NCI-H345 (cell line): ENCODE data around the gene GMCL2.
"Not testable (repeated sequence)": the region's sequence is repeated elsewhere in the genome, so short reads cannot be mapped to it uniquely, and the experiment has no call there.

Experiments
- DNase-seq: peaks from one replicate; lab custom pipeline; 2025; lab: John Stamatoyannopoulos, UW

The GMCL2 gene, protein sequence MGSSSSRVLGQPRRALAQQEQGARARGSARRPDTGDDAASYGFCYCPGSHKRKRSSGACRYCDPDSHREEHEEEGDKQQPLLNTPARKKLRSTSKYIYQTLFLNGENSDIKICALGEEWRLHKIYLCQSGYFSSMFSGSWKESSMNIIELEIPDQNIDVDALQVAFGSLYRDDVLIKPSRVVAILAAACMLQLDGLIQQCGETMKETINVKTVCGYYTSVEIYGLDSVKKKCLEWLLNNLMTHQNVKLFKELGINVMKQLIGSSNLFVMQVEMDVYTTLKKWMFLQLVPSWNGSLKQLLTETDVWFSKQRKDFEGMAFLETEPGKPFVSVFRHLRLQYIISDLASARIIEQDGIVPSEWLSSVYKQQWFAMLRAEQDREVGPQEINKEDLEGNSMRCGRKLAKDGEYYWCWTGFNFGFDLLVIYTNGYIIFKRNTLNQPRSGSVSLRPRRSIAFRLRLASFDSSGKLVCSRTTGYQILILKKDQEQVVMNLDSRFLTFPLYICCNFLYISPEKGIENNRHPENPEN

DNA sequence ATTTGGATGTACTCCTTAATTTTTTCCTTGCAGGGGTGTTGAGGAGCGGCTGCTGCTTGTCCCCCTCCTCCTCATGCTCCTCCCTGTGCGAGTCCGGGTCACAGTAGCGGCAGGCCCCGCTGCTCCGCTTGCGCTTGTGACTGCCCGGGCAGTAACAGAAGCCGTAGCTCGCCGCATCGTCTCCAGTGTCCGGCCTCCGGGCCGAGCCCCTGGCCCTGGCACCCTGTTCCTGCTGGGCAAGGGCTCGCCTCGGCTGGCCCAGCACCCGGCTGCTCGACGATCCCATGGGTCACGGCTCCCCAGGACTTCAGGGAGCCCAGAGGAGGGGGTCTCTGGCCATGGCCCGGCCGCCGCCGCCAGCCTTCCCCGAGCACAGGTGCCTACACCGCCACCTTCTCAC lies at the start of gene GMCL2:
Gene GMCL2, minus strand, starts transcription at position 358 of the 400 bp plus-strand sequence. Its CDS starts 72 bp downstream, at position 286.
- no peak for DNase-seq

DNA sequence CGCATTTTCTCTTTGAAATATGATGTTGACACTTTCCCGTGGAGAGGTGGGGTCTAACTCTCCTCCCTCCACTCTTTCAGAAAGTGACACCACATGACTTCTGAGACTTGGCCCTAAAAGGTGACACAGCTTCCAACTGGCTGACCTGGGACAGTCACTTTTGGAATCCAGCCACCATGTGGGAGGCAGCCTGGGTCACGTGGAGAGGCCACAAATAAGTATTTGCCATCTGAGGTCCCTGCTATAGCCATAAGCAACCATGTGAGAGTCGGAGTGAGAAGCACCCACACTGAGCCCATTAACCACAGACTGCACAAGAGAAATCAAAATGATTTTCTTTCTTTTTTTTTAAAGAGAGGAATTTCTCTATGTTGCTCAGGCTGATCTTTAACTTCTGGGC lies 49.5 kb upstream of the GMCL2 start:
- no peak for DNase-seq

DNA sequence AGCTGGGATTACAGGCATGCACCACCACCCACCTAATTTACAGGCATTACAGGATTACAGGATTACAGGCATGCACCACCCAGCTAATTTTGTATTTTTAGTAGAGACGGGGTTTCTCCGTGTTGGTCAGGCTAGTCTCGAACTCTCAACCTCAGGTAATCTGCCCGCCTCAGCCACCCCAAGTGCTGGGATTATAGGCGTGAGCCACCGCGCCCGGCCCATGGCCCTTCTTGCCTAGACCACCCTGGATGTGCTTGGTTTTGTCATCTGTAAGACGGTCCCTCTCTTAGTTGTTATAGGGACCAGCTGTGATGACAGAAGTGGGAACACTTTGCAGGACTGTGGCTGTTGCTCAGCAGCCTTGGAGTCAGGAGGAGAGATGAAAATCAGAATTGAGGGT lies 49.0 kb upstream of the GMCL2 start:
- no peak for DNase-seq

DNA sequence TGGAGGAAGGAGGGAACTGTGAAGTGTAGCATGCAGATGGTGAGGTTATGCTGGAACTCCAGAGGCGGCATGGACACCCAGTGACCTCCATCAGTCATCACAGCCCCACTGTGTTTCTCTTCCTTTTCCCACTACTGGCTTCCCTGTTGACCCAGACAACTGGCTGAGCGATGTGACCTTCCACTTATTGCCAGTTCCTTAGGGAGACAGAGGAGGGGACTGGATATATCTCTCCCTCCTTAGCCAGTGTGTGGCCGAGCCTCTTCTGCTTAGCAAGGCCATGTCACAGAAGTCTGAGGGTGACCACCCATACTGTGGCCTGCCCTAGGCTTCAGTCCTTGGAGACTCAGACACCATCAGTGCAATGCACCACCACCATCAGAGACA lies 48.4 kb upstream of the GMCL2 start:
- no peak for DNase-seq

DNA sequence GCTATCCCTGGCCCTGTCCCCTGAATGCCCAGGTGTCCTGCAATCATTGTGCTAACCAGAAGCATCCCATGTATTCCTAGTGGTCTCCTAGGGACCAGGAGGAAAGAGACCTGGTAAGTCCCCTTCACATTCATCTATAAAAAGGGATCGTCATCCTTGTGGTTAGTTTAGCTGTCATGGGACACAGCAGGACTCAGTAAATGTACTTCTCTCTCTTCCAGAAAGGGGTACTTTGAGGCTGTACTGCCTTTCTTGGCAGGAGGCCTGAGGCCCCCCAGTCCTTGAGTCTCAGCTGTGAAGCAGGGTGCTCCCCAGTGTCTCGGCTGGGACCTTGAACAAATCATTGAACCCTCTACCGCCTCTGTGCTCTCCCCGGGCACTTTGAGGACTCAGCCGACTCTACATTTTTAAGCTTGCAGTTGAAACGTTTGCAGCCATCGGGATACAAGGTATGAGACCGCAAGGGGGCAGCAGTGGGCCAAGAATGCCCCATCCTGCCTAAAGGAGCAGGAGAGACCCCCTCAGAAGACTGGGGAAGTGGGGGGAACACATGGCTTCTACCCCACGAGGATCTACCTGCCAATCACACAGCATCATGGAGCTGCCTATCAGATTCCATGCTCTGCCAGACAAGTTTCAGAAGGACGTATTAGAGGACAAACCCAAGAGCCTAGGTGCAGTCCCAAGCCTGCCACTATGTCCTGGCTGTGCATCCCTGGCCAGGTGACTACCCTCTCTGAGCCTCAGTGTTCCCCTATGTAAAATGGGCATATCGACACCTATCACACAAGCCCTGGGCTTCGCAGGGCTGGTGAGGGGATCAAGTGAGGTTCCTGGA lies 47.8 kb upstream of the GMCL2 start:
- DNase-seq: peak; percentile 69

DNA sequence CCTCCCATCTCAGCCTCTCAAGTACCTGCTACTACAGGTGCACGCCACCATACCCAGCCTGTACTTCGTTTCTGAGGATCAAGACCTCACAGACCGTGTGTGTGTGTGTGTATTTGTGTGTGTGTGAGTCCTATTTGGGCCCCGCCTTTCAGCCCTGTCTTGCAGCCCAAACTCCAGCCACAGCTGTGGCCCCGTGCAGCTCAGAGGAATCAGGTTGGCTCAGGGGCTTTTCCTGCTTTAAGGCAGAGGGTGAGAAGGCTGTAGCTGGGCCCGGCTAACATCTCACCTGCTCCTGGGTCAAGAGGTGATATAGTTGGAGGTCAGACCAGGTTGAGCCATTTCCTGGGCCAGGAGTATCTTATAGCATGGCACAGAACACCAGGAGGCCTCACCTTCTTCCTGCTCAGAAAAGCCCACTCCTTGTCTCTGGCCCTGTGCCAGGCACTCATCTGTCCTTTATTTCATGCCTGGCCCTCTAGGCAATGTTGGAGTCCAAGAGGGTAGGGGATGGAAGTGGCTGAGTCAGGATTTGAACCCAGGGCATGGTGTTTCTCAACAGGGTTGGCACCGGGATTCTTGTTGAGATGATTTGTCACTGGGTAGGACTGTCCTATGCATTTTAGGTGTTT lies 47.1 kb upstream of the GMCL2 start:
- DNase-seq: peak; percentile 38

DNA sequence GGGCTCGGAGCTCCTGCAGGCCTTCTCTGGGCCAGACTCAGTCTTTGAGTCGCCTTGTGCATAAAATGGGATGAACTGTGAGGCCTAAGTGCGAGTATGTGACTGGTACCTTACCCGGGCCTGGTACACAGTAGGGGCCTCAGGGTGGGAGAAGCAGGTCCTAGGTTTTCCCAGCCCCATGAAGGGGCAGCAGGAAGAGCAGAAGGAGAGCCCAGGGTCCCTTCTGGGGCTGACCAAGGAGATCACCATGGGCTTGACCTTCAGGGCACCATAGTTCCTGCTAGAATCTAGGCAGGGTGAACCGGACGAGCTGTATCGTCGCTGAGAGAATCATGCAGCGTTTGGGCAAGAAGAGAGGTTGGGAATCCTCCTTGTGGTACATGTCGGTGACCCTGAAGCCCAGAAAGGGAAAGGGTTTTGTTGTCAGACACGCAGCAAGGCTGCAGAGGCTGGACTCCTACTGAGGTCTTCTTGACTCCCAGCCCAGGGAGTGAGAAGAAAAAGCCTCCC lies 45.8 kb upstream of the GMCL2 start:
- DNase-seq: no peak

DNA sequence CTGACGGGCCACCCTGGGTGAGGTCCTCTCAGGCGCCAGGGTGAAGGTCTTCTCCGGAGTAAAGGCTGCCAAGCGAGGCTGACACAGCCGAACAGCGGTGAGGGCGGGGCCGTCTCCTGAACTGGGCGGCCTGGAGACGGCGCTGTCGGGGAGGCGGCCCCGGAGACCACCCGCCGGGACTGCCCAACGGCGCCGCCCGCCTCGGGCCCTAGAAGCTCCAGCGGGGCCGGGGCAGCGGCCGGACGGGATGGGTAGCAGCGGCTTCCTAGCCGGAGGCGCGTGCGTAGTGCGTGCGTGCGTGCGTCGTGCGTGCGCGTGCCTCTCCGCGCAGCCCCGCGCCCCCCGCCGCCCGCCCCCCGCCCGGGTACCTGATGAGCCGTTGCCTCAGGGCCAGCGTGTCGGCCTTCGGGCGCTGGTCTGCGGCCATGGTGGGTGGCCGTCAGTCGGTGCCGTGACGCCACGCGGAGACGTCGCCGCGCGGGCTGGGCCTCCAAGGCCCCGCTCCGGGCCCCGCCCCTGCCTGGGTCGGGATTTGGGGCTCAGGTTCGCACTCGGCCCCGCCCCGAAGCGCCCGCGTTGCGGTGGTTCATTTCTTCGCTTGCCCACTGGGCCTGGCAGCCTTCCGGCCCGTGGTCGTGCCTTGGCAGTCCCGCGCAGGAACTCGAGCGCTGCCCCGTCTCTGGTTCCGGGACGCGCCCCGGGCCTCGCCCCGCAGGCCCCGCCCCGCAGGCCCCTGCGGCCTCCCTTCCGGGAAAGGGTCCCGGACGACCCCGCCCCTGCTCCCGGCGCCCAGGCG lies 45.2 kb upstream of the GMCL2 start, which contains the start of gene PHYKPL:
Gene PHYKPL, minus strand, starts transcription at position 679 of the 796 bp plus-strand sequence. Its CDS starts 252 bp downstream, at position 427.
- DNase-seq: peak; percentile 80

DNA sequence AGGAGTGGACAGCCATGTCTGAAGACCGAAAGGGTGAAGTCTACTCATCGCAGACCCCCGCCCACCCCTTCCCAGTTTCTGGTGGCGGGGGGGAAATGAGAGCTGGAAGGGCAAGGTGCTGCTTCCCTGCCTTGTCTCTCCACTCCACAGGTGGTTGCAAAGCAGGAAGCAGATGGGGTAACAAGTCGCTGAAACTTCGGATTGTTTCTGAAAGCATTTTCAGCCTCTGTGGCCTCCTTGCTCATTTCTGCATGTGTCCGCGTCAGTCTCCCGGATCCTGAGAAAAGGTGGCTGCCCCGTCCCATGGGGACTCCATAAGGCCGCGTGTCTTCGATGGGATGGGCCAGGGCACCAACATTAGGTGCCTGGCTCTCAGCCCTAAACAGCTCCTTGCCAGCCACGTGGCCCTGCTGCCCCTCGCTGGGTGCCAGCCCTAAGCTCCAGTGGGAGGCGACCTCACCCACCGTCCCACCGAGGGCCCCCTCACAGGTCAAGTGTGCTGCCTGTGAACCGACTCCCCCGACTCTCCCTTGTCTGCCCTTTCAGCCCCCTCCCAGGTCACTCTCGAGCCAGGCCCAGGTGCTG lies 44.5 kb upstream of the GMCL2 start:
- DNase-seq: no peak

DNA sequence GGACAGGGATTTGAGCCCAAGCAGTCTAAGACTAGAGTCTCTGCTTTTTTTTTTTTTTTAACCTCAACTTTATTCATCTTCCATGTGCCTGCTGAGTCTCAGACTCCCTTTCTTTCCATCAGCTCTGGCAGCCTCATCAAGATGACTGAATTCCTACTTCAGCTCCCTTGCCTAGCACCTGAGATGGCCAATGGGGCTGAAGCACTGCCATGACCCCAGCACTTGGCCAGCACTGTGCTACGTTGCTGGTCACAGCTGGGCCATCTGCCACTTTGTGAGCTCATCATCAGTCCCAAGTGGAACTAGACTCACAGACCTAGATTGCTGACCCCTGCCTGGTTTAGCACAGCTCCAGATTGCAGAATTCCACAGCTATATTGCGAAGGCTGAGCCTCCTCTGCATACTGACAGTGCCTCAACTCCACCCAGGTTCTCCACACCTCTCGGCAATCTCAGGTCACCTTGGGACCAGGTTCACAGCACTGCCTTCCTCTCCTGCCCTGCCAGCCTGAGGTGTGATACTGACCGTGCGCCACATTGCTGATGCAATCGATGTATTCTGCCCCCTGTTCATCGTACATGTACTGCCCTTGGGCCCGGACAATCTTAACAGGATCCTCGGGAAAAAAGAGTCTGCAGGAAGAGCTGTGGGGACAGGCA lies 43.8 kb upstream of the GMCL2 start:
- DNase-seq: no peak

DNA sequence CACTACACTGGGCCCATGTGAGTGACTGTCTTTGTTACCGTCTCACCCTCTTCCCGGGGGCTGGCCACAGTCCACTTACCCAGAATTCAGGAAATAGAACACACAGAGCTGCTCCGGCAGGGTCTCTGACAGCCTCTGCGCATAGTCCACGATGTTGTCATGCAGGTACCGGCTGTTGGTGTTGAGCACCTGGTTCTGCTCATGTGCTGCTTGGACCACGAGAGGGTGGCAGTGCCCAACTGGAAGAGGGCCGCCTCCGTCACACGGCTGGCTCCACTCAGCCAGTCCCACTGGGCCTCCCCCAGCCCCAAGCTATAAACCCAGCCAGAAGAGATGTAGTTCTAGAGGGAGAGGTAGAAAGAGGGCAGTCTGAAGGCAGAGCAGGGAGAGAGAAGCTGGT lies 42.7 kb upstream of the GMCL2 start:
- DNase-seq: no peak

DNA sequence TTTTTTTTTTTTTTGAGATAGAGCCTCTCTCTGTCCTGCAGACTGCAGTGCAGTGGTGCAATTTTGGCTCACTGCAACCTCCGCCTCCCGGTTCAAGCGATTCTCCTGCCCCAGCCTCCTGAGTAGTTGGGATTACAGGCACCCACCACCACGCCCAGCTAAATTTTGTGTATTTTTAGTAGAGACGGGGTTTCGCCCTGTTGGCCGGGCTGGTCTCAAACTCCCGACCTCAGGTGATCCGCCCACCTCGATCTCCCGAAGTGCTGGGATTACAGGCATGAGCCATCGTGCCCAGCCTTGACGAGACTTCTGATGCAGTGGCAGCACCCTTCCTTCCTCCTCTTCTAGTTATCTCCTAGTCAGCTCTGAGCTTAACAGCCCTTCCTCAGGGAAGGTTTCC lies 41.9 kb upstream of the GMCL2 start:
- not testable (repeated sequence) for DNase-seq

DNA sequence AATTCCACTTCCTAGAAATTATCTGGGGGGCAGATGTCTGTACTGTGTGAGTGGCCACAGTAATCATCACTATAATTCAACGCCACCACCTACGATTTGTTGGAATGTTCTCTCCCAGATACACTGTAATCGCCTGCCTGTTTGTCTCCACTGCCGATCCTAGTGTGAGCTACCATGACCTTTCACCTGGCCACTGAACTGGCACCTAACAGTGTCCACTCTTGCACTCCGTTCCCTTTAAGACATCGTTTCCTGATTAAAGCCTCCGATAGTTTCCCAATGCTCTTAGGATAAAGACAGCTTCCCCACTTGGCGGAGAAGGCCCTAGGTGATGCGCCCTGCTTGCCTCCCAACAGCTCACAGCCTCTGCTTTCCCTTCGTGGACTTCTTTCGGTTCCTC lies 41.4 kb upstream of the GMCL2 start:
- no peak for DNase-seq

DNA sequence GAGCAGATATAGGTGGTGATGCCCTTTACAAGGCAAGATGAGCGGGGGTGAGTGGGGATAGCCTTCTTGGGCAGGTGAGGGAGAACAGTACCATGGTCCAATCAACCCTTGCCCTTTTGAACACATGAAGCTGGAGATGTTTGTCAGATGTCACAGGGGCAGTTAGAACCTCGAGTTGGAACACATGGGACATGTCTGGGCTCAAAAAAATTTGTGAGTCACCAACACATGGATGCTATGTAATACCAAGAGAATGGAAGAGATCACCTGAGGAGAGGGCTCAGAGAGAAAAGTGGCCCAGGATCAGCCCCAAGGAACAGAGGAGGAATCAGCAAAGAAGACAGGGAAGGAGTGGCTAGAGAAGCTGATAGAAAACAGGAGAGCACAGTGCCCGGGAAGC lies 40.8 kb upstream of the GMCL2 start:
- DNase-seq: no peak

DNA sequence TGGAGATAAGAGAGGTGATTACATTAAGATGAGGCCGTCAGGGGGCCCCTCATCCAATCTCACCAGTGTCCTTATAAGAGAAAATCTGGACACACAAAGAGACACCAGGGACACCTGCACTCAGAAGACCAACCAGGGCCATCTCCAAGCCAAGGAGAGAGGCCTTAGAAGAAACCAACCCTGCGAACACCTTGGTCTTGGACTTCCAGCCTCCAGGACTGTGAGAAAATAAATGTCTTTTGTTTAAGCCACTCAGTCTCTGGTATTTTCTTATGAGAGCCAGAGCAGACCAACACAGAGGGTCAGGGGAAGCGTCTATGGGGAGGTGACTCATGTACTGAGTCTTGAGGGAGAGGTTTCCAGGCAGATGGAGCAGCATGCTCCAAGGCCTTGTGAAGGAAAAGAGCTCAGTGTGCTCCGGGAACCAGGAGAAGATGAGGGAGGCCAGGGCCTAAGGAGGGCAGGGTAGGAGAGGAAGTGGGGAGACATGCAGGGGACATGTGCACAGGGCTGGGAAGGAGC lies 40.0 kb upstream of the GMCL2 start:
- DNase-seq: no peak

DNA sequence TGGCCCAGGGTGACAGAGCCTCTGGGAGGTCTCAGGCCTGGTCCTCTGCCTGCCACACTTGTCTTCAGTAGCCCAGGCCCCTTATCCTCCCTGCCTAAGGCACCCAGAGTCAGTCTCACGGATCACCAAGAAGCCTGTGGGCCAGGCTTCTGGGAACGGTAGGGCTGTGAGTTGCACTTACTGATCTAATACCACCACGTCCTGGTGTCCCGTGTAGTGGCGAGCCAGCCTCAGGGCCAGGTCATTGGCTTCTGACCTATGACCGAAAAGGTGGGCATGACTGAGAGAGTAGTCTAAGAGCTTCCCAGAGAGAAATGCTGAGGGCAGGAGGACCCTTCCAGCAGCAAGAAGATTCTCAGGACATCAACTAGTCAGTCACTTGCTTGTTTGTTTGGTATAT lies 38.0 kb upstream of the GMCL2 start:
- DNase-seq: no peak

DNA sequence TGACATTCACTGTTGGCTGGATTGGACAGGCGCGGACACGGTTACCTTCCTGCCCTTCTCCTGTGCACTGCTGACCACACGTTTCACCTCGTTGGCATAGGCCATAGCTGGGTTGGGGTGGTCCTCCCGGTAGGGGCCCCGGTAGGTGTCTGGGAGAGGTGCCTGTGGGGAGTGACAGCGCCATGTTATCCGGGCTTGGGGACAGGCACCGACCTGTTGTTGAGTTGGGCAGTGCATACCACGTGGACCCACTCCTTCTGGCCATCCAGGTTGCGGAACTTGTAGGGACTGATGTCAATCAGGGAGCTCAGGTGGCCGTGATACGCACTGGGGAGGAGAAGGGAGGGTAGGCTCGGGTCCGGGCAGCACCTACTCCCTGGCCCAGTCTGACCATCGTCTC lies 37.2 kb upstream of the GMCL2 start:
- no peak for DNase-seq

DNA sequence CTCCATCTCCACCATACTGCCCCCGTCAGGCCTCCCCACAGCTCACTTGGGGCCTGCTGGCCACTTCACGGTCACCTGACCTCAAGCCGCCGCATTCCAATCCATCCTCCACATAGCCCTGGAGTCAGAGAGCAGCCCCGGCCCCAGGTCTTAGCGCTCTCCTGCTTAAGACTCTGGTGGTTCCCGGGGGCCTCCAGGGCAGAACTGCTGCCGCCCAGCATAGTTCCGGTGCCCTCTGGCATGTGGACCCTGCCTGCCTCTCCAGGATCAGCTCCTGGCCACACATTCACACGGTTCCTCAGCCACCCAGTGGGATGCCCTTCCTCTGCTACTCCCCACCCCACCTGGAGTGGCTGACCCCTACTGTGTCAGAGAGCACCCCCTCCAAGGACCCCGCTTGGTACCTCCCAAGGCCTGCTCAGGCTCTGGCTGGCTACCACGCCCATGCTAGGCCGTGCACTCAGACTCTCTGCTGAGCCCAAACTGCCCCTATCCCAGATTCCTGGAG lies 36.7 kb upstream of the GMCL2 start:
- no peak for DNase-seq

DNA sequence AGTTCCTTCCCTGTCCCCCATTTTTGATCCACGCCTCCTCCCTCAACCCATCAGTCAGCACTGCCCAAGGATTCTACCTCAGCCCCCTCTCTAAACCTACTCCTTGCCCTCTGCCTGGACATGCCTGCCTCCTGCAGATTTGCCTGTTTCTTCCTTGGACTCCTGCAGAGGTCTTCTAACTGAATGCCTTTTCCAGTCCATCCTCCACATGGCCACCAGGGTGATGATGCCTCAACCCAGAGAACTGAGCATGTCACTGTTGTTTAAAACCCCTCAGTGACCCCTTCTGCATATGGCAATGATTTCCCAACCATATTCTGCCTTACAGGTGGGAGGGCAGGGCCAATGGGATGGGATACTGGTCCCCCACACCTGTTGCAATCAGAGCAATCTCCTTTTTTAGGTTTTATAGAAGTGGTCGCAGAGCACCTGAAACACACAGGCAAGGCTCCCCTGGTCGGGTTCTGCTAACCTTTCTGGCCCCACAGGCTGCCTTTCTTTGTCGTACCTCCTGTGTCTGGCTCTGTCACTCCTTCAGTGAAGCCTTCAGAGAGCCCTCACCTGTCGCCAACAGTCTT lies 36.1 kb upstream of the GMCL2 start:
- no peak for DNase-seq

DNA sequence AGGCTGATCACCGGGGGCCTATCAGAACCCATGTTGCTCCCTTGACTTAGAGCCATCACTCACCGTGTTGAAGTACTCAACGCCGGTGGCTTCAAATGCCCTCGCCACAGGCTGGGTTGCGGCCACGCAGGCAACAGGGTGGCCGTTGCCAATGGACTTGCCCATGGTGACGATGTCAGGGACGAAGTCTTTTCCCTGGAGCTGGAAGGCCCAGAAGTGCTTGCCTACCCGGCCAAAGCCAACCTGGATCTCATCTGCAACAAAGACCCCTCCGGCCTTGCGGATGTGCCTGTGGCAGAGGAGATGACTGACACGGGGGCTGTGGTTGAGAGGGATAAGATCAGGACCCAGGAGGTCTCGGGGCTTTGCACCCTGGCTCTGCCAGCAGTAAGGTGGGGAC lies 35.1 kb upstream of the GMCL2 start:
- DNase-seq: no peak
